HEK293T (cell line): ENCODE results near the gene PANK4.

Experiments
- BHLHE40 ChIP-seq: fragments of 450-650 bp; IDR thresholded peaks from 2 replicates; pipeline ENCODE4 v1.6.1; 2016; ENCODE audit warnings: mild to moderate bottlenecking, moderate library complexity, borderline replicate concordance
- ELF4 ChIP-seq: fragments of 450-650 bp; IDR thresholded peaks from 2 replicates; pipeline ENCODE4 v1.6.1; 2017; ENCODE audit warnings: antibody characterized with exemption
- FOXK2 ChIP-seq: fragments of 450-650 bp; IDR thresholded peaks from 2 replicates; pipeline ENCODE4 v1.6.1; 2016; ENCODE audit warnings: mild to moderate bottlenecking
- FOXM1 ChIP-seq: fragments of 450-650 bp; IDR thresholded peaks from 2 replicates; pipeline ENCODE4 v1.6.1; 2017; ENCODE audit warnings: mild to moderate bottlenecking, borderline replicate concordance
- NFRKB ChIP-seq: fragments of 450-650 bp; IDR thresholded peaks from 2 replicates; pipeline ENCODE4 v1.6.1; 2016; ENCODE audit warnings: mild to moderate bottlenecking, moderate library complexity
- PKNOX1 ChIP-seq: fragments of 450-650 bp; IDR thresholded peaks from 2 replicates; pipeline ENCODE4 v1.6.1; 2016
- SP1 ChIP-seq: fragments of 450-650 bp; IDR thresholded peaks from 2 replicates; pipeline ENCODE4 v1.6.1; 2017
- TARDBP ChIP-seq: fragments of 450-650 bp; IDR thresholded peaks from 2 replicates; pipeline ENCODE4 v1.6.1; 2016
- ZNF384 ChIP-seq: fragments of 450-650 bp; IDR thresholded peaks from 2 replicates; pipeline ENCODE4 v1.6.1; 2016

DNA sequence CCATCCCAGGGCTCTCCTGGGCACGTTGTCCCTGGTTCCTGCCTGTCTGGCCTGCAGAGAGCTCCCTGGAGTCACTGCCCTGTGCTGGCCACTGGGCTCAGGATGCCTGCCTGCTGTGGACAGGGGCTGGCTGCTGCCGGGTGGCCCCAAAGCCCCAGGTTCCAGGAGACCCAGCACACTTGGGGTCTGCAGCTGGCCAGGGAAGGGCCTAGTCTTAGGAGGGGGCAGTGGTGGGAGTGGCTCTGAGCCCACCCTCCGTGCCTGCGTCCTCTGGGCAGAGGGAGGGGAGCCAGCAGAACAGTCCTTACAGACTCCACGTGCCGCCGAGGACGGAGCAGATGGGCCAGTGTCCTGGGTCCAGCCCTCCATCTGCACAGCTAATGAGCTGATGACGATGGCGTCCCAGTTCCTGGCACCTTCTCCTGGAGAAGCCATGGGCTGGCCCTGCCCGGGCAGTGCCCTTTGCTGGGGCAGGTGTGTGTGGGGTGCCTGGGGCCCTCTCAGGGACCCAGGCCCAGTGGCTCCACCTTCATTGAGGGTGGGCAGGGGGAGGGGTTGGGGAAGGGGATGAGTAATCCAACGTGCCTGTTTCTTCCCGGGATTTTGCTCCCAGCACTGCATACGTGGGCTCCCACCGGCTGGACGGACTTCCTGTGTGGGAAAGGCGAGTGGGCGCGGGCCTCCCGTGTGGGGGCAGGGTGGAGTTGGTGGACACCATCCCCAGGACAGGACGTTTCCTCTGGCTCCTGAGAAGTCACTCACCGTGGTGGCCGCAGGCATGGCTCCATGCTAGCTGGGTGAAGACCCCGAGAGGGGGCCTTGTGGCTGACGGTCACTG is 57.1 kb downstream of the PANK4 start:
- TF ChIP-seq BHLHE40 (no peak), ELF4 (no peak), SP1 (no peak), TARDBP (no peak), NFRKB (no peak), FOXK2 (no peak), ZNF384 (no peak), PKNOX1 (no peak), FOXM1 (no peak)
